ENCODE measurements around the gene ZSCAN20.

DNA sequence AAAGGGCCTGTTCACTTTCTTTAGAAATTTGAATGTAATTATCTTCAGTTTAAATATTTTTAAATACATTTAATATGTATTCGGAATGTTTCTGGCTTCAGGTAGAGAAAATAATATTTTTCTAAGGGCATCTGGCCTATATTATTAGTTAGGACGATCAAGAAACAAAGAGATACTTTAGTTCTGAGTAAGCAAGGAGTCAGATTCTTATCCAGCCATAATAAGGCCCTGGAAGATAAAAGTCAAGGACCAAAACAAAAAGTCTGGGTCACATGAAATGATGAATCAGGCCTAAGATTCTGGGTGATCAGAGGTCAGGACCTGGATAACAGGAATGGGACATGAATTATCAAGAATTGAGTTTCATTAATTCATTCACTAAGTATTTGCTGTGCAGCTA is 47.8 kb upstream of the ZSCAN20 start:
- TF ChIP-seq, protein P1, sequence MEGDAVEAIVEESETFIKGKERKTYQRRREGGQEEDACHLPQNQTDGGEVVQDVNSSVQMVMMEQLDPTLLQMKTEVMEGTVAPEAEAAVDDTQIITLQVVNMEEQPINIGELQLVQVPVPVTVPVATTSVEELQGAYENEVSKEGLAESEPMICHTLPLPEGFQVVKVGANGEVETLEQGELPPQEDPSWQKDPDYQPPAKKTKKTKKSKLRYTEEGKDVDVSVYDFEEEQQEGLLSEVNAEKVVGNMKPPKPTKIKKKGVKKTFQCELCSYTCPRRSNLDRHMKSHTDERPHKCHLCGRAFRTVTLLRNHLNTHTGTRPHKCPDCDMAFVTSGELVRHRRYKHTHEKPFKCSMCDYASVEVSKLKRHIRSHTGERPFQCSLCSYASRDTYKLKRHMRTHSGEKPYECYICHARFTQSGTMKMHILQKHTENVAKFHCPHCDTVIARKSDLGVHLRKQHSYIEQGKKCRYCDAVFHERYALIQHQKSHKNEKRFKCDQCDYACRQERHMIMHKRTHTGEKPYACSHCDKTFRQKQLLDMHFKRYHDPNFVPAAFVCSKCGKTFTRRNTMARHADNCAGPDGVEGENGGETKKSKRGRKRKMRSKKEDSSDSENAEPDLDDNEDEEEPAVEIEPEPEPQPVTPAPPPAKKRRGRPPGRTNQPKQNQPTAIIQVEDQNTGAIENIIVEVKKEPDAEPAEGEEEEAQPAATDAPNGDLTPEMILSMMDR (IDR thresholded peaks at IDR 0.05), result no peak
- TF ChIP-seq POLR2A (IDR thresholded peaks at IDR 0.05), result no peak
